K562 (cell line): ENCODE data around the gene PNPLA1. TPM values are rescaled to one million over a fixed set of nuclear protein-coding genes. Genes with fewer than 3 reads are reported as not detected.
A peak's percentile ranks its signal among the peaks of the same experiment; 100 is the strongest.

Experiments used
- ATAC-seq: fragments of 200-7000 bp; cut with Tn5 transposase; 3 replicates; pipeline ENCODE4 v1.9.1; 2020; ENCODE audit warnings: moderate library complexity
- BruUV-seq: library from RNA; stranded (reverse); fragments of 400-500 nt; replicated peaks from 2 replicates; lab custom pipeline; 2021; lab: Mats Ljungman, UMichigan
- CTCF ChIA-PET: fragments of 300-600 bp; formaldehyde crosslinking; extraction: SDS; loops from one replicate; lab custom pipeline; 2021; ENCODE audit warnings: low intra/inter-chr PET ratio; lab: Yijun Ruan, JAX
- POLR2A ChIA-PET: fragments of 300-600, 350-650 bp; sonication (Branson Sonifier 250); formaldehyde crosslinking; extraction: SDS; loops from one replicate; lab custom pipeline; 2021; ENCODE audit warnings: antibody characterized with exemption, inconsistent platforms; lab: Yijun Ruan, JAX
- DNase-seq, 4 experiments: peaks; one replicate each; pipeline versions ENCODE4 v3.0.0 to v3.0.0-alpha.2; 2011 to 2018; ENCODE audit warnings: low spot score in 3 of 4, mixed read lengths in 3 of 4; ENCODE audit errors: extremely low read depth in 1 of 4
- FAIRE-seq: peaks from 2 replicates; lab custom pipeline; 2011; peaks lifted over from hg19 to GRCh38; lab: Jason Lieb, UNC
- H2AFZ ChIP-seq: 2 replicates; pipeline ENCODE4 v1.6.0; 2011; ENCODE audit warnings: low read depth, low read length, control low read depth, inconsistent platforms
- H3K27ac ChIP-seq: fragments of 200-600 bp; 3 replicates; pipeline ENCODE4 v1.8.0; 2011; ENCODE audit warnings: low read depth, mild to moderate bottlenecking, control low read depth, inconsistent platforms, low read length, moderate library complexity, mixed read lengths; ENCODE audit errors: extremely low read depth
- H3K27me3 ChIP-seq, 2 experiments: fragments of 300-600 bp in 1 of 2; 2 replicates in 1 of 2; 3 replicates in 1 of 2; pipeline versions ENCODE4 v1.6.0 to v1.8.0; 2011; ENCODE audit warnings: inconsistent platforms in 2 of 2, low read length in 2 of 2, mild to moderate bottlenecking in 1 of 2, mixed read lengths in 1 of 2, moderate library complexity in 1 of 2; ENCODE audit not compliant: control insufficient read depth in 2 of 2, insufficient read depth in 2 of 2
- H3K36me3 ChIP-seq: fragments of 300-600 bp; 3 replicates; pipeline ENCODE4 v1.8.0; 2011; ENCODE audit warnings: mild to moderate bottlenecking, low read length, inconsistent platforms; ENCODE audit not compliant: control insufficient read depth, insufficient read depth
- H3K4me1 ChIP-seq, 2 experiments: fragments of 200-600 bp in 1 of 2; replicated peaks in 1 of 2; 2 replicates in 1 of 2; 3 replicates in 1 of 2; pipeline versions ENCODE4 v1.5.1 to v1.8.0; 2011; ENCODE audit warnings: inconsistent platforms in 2 of 2, low read length in 2 of 2, mild to moderate bottlenecking in 1 of 2, mixed read lengths in 1 of 2, moderate library complexity in 1 of 2; ENCODE audit not compliant: control insufficient read depth in 2 of 2, insufficient read depth in 2 of 2
- H3K4me2 ChIP-seq: 2 replicates; pipeline ENCODE4 v1.6.1; 2011; ENCODE audit warnings: low read length, control low read depth, inconsistent platforms, mixed read lengths; ENCODE audit not compliant: insufficient read depth
- H3K4me3 ChIP-seq: fragments of 200-600 bp; sonication (generic), shearing (Covaris generic); 2 replicates; pipeline ENCODE4 v1.5.1; 2016; ENCODE audit warnings: control low read depth, inconsistent platforms
- H3K79me2 ChIP-seq: fragments of 200-600 bp; 3 replicates; pipeline ENCODE4 v1.8.0; 2011; ENCODE audit warnings: low read length, inconsistent platforms; ENCODE audit not compliant: control insufficient read depth, insufficient read depth
- H3K9ac ChIP-seq, 2 experiments: 2 replicates each; pipeline versions ENCODE4 v1.6.0 to v1.6.1; 2011; ENCODE audit warnings: low read depth in 2 of 2, low read length in 2 of 2, control low read depth in 1 of 2, inconsistent platforms in 1 of 2, mild to moderate bottlenecking in 1 of 2, mixed read lengths in 1 of 2; ENCODE audit not compliant: insufficient read depth in 1 of 2
- H3K9me1 ChIP-seq: one replicate; pipeline ENCODE4 v1.6.0; 2011; ENCODE audit warnings: inconsistent platforms, mild to moderate bottlenecking, low read length, moderate library complexity; ENCODE audit not compliant: control insufficient read depth, insufficient read depth
- H3K9me3 ChIP-seq: replicated peaks from 2 replicates; pipeline ENCODE4 v1.5.1; 2011; ENCODE audit warnings: low read depth, low read length, inconsistent platforms; ENCODE audit not compliant: control insufficient read depth, insufficient read depth
- H4K20me1 ChIP-seq: replicated peaks from 2 replicates; pipeline ENCODE4 v1.6.1; 2011; ENCODE audit warnings: low read length, inconsistent platforms, mixed read lengths; ENCODE audit not compliant: control insufficient read depth, insufficient read depth
- ATF3 ChIP-seq, 2 experiments: fragments of 450-650 bp in 1 of 2; sonication (generic) in 1 of 2; formaldehyde crosslinking in 1 of 2; IDR thresholded peaks in 1 of 2; conservative IDR thresholded peaks in 1 of 2; 2 replicates each; pipeline versions ENCODE4 v1.6.1 to v1.8.1; 2016 to 2023; ENCODE audit warnings: mild to moderate bottlenecking in 2 of 2, moderate library complexity in 2 of 2, inconsistent platforms in 1 of 2, missing genetic modification reagents in 1 of 2
- NRF1 ChIP-seq, 2 experiments: fragments of 450-650 bp; IDR thresholded peaks in 1 of 2; conservative IDR thresholded peaks in 1 of 2; 2 replicates each; pipeline ENCODE4 v1.6.1; 2014; ENCODE audit warnings: mild to moderate bottlenecking in 2 of 2
- RNF219 ChIP-seq: fragments of 250-450 bp; sonication (Bioruptor Pico); IDR thresholded peaks from 2 replicates; pipeline ENCODE4 v1.5.0; 2022; ENCODE audit warnings: mild to moderate bottlenecking
- ZFP36 ChIP-seq: fragments of 150-350 bp; IDR thresholded peaks from 2 replicates; pipeline ENCODE4 v1.6.1; 2018; ENCODE audit warnings: low read length, low read depth; ENCODE audit not compliant: partially characterized antibody
- WGBS: fragments of 100-300 bp; shearing (Covaris generic); methylation state at CpG from one replicate; pipeline ENCODE4 v1.1.6; 2016; ENCODE audit warnings: low coverage, mixed read lengths; ENCODE audit not compliant: insufficient coverage; ENCODE audit errors: missing lambda C conversion rate; 5-methylcytosine and 5-hydroxymethylcytosine counted together
- in situ Hi-C: fragments of 300-500 bp; cut with MboI; formaldehyde crosslinking; loops from 4 replicates; pipeline ENCODE4 v1.15.0; 2018; ENCODE audit warnings: inconsistent platforms, mixed read lengths
- intact Hi-C: fragments of 100-400 bp; cut with micrococcal nuclease; formaldehyde crosslinking; loops from 2 replicates; pipeline ENCODE4 v1.14.2; 2022
- polyA plus RNA-seq, 8 experiments: library from polyadenylated mRNA; depleted of rRNA in 4 of 8; stranded (reverse) in 5 of 8; unstranded in 3 of 8; fragments of >200 nt; fragmentation: Nextera tagmentation in 2 of 8; fragmentation: Illumina TruSeq in 1 of 8; extraction: Ambion mirVana in 2 of 8; extraction: Trizol in 1 of 8; gene quantifications; 2 replicates each; pipeline versions ENCODE4 v1.2.1 to v1.2.3, GENCODE V29; 2011 to 2014; ENCODE audit warnings: inconsistent platforms in 1 of 8, missing spikeins in 1 of 8
- total RNA-seq, 7 experiments: library from RNA; depleted of rRNA in 6 of 7; stranded (reverse); fragments of >200 nt in 6 of 7; fragmentation: Illumina TruSeq in 2 of 7; extraction: Trizol in 2 of 7; gene quantifications; 2 replicates each; pipeline versions ENCODE4 v1.2.1 to v1.2.3, GENCODE V29; 2011 to 2021; ENCODE audit warnings: low replicate concordance in 1 of 7

PNPLA1 gene
- total and polyA plus RNA-seq, 9 of the 15 experiments (the other 6 are each of a cell fraction or from before 2014, with no cell fraction given): 0.04 to 0.27 (median 0.13) TPM; not detected in 2

- H3K36me3 ChIP-seq: no peaks in the 10 kb centered on the region
- no peaks in the 10 kb centered on the region for H3K79me2 ChIP-seq
- H3K4me3 ChIP-seq: no peak overlapping the region
- no peaks in the 10 kb centered on the region for H3K9me3 ChIP-seq
- BruUV-seq: no TSS peak
- no peak for FAIRE-seq
- in situ Hi-C loops: no loop called here
- H4K20me1 ChIP-seq: no peaks in the 10 kb centered on the region
- peaks cover 19 to 32% of the 10 kb centered on the region in 2 experiments; a peak in 4 of 5 replicates for H3K4me1 ChIP-seq
- no peak overlapping the region for H3K9ac ChIP-seq
- POLR2A ChIA-PET: interaction anchor here (0.8 to 1.1 kb wide), 2 partner anchors 12 to 43 kb away, joined by 3 read pairs; no protein-coding TSS in a partner anchor
- H3K27me3 ChIP-seq: peaks cover 5 to 29% of the 10 kb centered on the region in 2 experiments; a peak in 3 of 5 replicates
- no peak overlapping the region for H3K27ac ChIP-seq
- intact Hi-C loops: no loop called here
- H2AFZ ChIP-seq: no peak overlapping the region
- ATAC-seq: no peak
- WGBS: 37% methylated on average over 5 of the region's 5 CpGs
- H3K4me2 ChIP-seq: no peak overlapping the region
- TF ChIP-seq NRF1 (conservative IDR thresholded peaks at IDR 0.05 in 1 of 2, IDR thresholded peaks at IDR 0.05 in 1 of 2) (no peak), ZFP36 (peak; percentile 78), ATF3 (IDR thresholded peaks at IDR 0.05) (no peak), ATF3 (CRISPR knock-in tag; conservative IDR thresholded peaks at IDR 0.05) (no peak), RNF219 (CRISPR knock-in tag) (no peak)
- TF ChIP-seq, all 486 proteins: peak for 1
- no peak for DNase-seq
- H3K9me1 ChIP-seq: no peaks in the 10 kb centered on the region
- CTCF ChIA-PET: no interaction called here
These were observed 73.3 kb downstream of the PNPLA1 start for GRCh38 chr6:36343109-36343680.
